OCI-LY3 (cell line): ENCODE measurements around the gene LRP1B.

Source experiments
- H2AFZ ChIP-seq: fragments of 200-600, 300-600 bp; shearing (Covaris generic); 2 replicates; pipeline ENCODE4 v1.6.0; 2014; ENCODE audit warnings: antibody characterized with exemption, low read depth, low read length
- H3K27ac ChIP-seq: fragments of 200-600, 300-600 bp; sonication (generic); 2 replicates; pipeline ENCODE4 v1.5.1; 2014; ENCODE audit warnings: mild to moderate bottlenecking, low read length, moderate library complexity, mixed read lengths
- H3K27me3 ChIP-seq: fragments of 200-600, 300-600 bp; sonication (generic); 2 replicates; pipeline ENCODE4 v1.6.1; 2014; ENCODE audit warnings: low read depth, low read length, mixed read lengths
- H3K36me3 ChIP-seq: fragments of 200-600, 300-600 bp; sonication (generic); replicated peaks from 2 replicates; pipeline ENCODE3; 2014; ENCODE audit warnings: low read depth, low read length, mixed read lengths
- H3K4me1 ChIP-seq: fragments of 300-600, 200-600 bp; sonication (generic); 2 replicates; pipeline ENCODE4 v1.6.1; 2014; ENCODE audit warnings: low read length, mixed read lengths
- H3K4me2 ChIP-seq: fragments of 200-600, 300-600 bp; sonication (generic); 2 replicates; pipeline ENCODE4 v1.6.1; 2014; ENCODE audit warnings: low read length, mixed read lengths
- H3K4me3 ChIP-seq: fragments of 300-600, 200-600 bp; sonication (generic); 2 replicates; pipeline ENCODE4 v1.5.1; 2014; ENCODE audit warnings: antibody characterized with exemption, mild to moderate bottlenecking, low read length, moderate library complexity
- H3K79me2 ChIP-seq: fragments of 300-600, 200-600 bp; shearing (Covaris generic); 2 replicates; pipeline ENCODE4 v1.6.1; 2014; ENCODE audit warnings: mild to moderate bottlenecking, low read length, mixed read lengths
- H3K9ac ChIP-seq: fragments of 300-600, 200-600 bp; shearing (Covaris generic); 2 replicates; pipeline ENCODE4 v1.6.0; 2014; ENCODE audit warnings: mild to moderate bottlenecking, low read length, moderate library complexity
- H3K9me3 ChIP-seq: fragments of 200-600, 300-600 bp; shearing (Covaris generic); 2 replicates; pipeline ENCODE4 v1.6.1; 2014; ENCODE audit warnings: low read length, mixed read lengths; ENCODE audit not compliant: insufficient read depth
- H4K20me1 ChIP-seq: fragments of 200-600, 300-600 bp; sonication (generic); 2 replicates; pipeline ENCODE4 v1.6.1; 2016; ENCODE audit warnings: low read length, mixed read lengths; ENCODE audit not compliant: insufficient read depth
- EZH2phosphoT487 ChIP-seq: fragments of 200-600 bp; shearing (Covaris generic); IDR thresholded peaks from 2 replicates; pipeline ENCODE4 v1.6.1; 2018; ENCODE audit warnings: antibody characterized with exemption, mixed run types, low read depth
- TF ChIP-seq, protein P1 (sequence below): fragments of 200-600, 300-600 bp; sonication (generic); IDR thresholded peaks from 2 replicates; pipeline ENCODE4 v1.5.1; 2014; ENCODE audit warnings: antibody characterized with exemption, low read length, low read depth

Gene LRP1B

DNA sequence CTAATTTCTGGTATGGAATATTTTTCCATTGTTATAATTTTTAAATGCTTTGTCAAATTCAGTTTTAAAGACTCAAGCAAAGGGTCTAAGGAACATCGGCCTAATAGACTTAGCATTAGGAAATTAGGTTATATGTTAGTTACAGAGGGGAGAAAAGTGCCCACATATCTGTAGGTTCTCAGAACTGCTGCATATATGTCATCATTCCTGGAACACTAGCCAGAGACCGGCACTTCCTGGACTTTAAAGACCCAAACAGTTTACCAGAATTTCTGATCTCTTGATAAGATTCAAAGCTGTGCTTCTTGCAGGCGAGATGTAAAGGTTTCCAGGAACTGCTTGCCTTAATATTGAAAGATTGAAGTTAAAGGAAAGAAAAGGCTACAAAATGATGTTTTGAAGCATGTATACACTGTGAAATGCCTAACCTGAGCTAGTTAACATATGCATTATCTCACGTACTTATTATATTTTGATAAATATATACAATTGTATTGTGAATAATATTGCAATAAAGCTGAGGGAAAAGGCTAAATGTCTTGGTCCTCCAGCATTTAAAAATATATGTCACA lies 993.6 kb downstream of the LRP1B start:
- Histone ChIP-seq H3K27ac (no peak overlapping the region), H3K4me2 (no peak overlapping the region), H3K4me1 (no peaks in the 10 kb centered on the region), H4K20me1 (no peaks in the 10 kb centered on the region), H3K36me3 (no peaks in the 10 kb centered on the region), H2AFZ (no peak overlapping the region), H3K9me3 (no peaks in the 10 kb centered on the region), H3K4me3 (no peak overlapping the region), H3K9ac (no peak overlapping the region), H3K27me3 (no peaks in the 10 kb centered on the region), H3K79me2 (no peaks in the 10 kb centered on the region)
- no peak for TF ChIP-seq EZH2phosphoT487
- TF ChIP-seq, protein P1, sequence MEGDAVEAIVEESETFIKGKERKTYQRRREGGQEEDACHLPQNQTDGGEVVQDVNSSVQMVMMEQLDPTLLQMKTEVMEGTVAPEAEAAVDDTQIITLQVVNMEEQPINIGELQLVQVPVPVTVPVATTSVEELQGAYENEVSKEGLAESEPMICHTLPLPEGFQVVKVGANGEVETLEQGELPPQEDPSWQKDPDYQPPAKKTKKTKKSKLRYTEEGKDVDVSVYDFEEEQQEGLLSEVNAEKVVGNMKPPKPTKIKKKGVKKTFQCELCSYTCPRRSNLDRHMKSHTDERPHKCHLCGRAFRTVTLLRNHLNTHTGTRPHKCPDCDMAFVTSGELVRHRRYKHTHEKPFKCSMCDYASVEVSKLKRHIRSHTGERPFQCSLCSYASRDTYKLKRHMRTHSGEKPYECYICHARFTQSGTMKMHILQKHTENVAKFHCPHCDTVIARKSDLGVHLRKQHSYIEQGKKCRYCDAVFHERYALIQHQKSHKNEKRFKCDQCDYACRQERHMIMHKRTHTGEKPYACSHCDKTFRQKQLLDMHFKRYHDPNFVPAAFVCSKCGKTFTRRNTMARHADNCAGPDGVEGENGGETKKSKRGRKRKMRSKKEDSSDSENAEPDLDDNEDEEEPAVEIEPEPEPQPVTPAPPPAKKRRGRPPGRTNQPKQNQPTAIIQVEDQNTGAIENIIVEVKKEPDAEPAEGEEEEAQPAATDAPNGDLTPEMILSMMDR = no peak

GRCh38 chr2:141133883-141134282 lies 996.9 kb downstream of the LRP1B start:
- no peak for TF ChIP-seq EZH2phosphoT487
- TF ChIP-seq, protein P1 = no peak
- no peaks in the 10 kb centered on the region for H4K20me1 ChIP-seq
- H3K4me1 ChIP-seq = no peaks in the 10 kb centered on the region
- no peaks in the 10 kb centered on the region for H3K36me3 ChIP-seq
- no peak overlapping the region for H2AFZ ChIP-seq
- no peak overlapping the region for H3K4me3 ChIP-seq
- no peak overlapping the region for H3K4me2 ChIP-seq
- H3K27me3 ChIP-seq = no peaks in the 10 kb centered on the region
- no peaks in the 10 kb centered on the region for H3K9me3 ChIP-seq
- H3K9ac ChIP-seq = no peak overlapping the region
- no peak overlapping the region for H3K27ac ChIP-seq
- H3K79me2 ChIP-seq = no peaks in the 10 kb centered on the region

DNA sequence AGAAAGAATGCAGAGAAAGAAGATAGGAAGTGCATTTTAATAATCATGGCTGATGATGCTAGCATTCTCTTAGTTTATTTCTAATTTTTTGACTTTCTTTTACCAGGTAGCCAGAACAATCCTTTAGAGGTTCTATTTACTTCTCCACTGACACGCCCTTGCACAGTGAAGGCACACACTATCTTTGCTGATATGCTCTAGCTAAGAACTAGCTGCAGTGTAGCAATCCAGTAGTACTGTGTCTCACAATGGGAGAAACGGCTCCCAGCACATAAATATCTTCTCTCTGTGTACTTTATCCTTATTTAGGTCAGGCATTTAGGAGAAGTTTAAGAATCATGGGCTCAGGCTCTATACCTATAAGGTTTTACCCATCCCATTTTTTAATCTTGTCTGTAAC lies 1005.4 kb downstream of the LRP1B start:
- Histone ChIP-seq H2AFZ (no peak overlapping the region), H3K4me2 (no peak overlapping the region), H3K27me3 (no peaks in the 10 kb centered on the region), H3K9ac (no peak overlapping the region), H3K9me3 (no peaks in the 10 kb centered on the region), H3K36me3 (no peaks in the 10 kb centered on the region), H3K4me1 (no peaks in the 10 kb centered on the region), H3K4me3 (no peak overlapping the region), H3K79me2 (no peaks in the 10 kb centered on the region), H3K27ac (no peak overlapping the region), H4K20me1 (no peaks in the 10 kb centered on the region)
- TF ChIP-seq, protein P1 = no peak
- TF ChIP-seq EZH2phosphoT487 = no peak

DNA sequence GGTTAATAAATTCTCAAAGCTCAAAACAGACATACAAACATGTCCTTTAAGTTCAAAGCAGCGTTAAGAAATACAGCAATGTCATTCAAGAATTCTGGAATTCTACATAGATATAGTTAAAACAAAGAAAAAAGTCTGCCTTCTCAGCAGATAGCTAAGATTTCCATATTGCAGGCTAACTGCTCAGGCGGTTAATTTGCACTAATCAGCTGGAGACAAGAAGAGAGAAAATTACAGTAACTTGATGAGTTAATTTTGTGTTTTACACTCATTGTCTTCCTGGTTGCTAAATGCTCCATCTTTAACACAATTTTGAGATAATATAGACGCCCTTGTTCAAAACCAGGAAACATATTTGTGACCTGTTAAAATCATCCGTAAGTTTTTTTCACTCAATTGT lies 1012.0 kb downstream of the LRP1B start:
- TF ChIP-seq, protein P1 = no peak
- TF ChIP-seq EZH2phosphoT487 = no peak
- Histone ChIP-seq H3K36me3 (no peaks in the 10 kb centered on the region), H4K20me1 (no peaks in the 10 kb centered on the region)

More for the DNA sequence above, 1012.0 kb downstream of the LRP1B start:
- Histone ChIP-seq H3K4me2 (no peak overlapping the region), H3K4me3 (no peak overlapping the region), H3K79me2 (no peaks in the 10 kb centered on the region), H3K27me3 (no peaks in the 10 kb centered on the region), H3K9me3 (no peaks in the 10 kb centered on the region), H3K27ac (no peak overlapping the region), H2AFZ (no peak overlapping the region), H3K4me1 (no peaks in the 10 kb centered on the region), H3K9ac (no peak overlapping the region)
